Gastroesophageal sphincter (tissue), 3 donors: ENCODE results near the gene ERBB4.

ENCODE experiments used
- CTCF ChIP-seq, 4 experiments: fragments of 200-600 bp in 2 of 4; fragments of 450-650 bp in 2 of 4; sonication (generic) in 1 of 4; IDR thresholded peaks; one replicate each; pipeline ENCODE4 v1.5.1; 2017 to 2019; ENCODE audit warnings: antibody characterized with exemption in 4 of 4, mild to moderate bottlenecking in 2 of 4, moderate library complexity in 2 of 4
- EP300 ChIP-seq: sonication (generic); formaldehyde crosslinking; IDR thresholded peaks from one replicate; pipeline ENCODE4 v1.6.1; 2017; ENCODE audit warnings: antibody characterized with exemption, mild to moderate bottlenecking
- POLR2A ChIP-seq, 2 donors: fragments of 450-650 bp; IDR thresholded peaks; one replicate each; pipeline ENCODE4 v1.6.1; 2017; ENCODE audit warnings: antibody characterized with exemption in 2 of 2, mild to moderate bottlenecking in 2 of 2, moderate library complexity in 1 of 2
- POLR2AphosphoS5 ChIP-seq: sonication (generic); formaldehyde crosslinking; IDR thresholded peaks from one replicate; pipeline ENCODE4 v1.6.1; 2017; ENCODE audit warnings: antibody characterized with exemption

GRCh38 chr2:212282671-212283261 is 255.8 kb downstream of the ERBB4 start:
- TF ChIP-seq CTCF (IDR thresholded peaks at IDR 0.05), result no peak
- TF ChIP-seq POLR2AphosphoS5, result no peak
- no peak for TF ChIP-seq POLR2A (IDR thresholded peaks at IDR 0.05)
- TF ChIP-seq EP300, result no peak
